Activated naive CD8-positive, alpha-beta T cell treated with anti-CD3 and anti-CD28 coated beads, Interleukin-2, amount 50 U/mL, for 24 hours (primary cell): ENCODE results near the gene ELAC2.

Experiments used
- ATAC-seq: fragments of 150-1000 bp; cut with Tn5 transposase; one replicate; pipeline ENCODE4 v1.10.0; 2021
- DNase-seq: peaks from one replicate; pipeline ENCODE4 v3.0.0; 2021
- H3K27ac Mint-ChIP-seq: one replicate; pipeline ENCODE4 v1.8.0; 2021; ENCODE audit warnings: mild to moderate bottlenecking, mixed read lengths
- H3K27me3 Mint-ChIP-seq: one replicate; pipeline ENCODE4 v1.8.0; 2021; ENCODE audit warnings: mixed read lengths
- H3K36me3 Mint-ChIP-seq: one replicate; pipeline ENCODE4 v1.8.0; 2021; ENCODE audit warnings: low read depth, mixed read lengths
- H3K4me1 Mint-ChIP-seq: one replicate; pipeline ENCODE4 v1.8.0; 2021; ENCODE audit warnings: mixed read lengths
- H3K4me3 Mint-ChIP-seq: one replicate; pipeline ENCODE4 v1.8.0; 2021; ENCODE audit warnings: mild to moderate bottlenecking, moderate library complexity, mixed read lengths
- H3K9me3 Mint-ChIP-seq: one replicate; pipeline ENCODE4 v1.8.0; 2021; ENCODE audit warnings: mixed read lengths

The ELAC2 gene

DNA sequence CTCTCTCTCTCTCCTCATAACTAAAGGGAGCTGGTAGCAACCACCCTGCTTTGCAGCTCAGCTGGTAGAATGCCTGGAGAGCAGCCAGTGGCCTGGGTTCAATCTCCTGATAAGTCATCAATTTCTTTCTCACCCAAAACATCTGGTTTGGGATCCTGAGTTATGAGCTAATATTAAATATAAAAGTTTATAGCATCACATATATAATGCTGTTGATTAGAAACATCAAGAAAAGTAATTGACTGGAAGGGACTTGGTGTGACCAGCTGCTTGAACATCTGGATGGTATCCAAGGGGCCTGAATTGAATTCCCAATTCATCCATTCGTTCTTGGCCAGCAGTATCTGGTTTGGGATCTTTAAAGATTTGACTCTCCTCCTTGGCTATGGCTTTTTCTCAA lies 12.2 kb upstream of the ELAC2 start:
- no peak for ATAC-seq
- Mint-ChIP-seq H3K27ac (no peak overlapping the region), H3K27me3 (peaks cover 14% of the 10 kb centered on the region), H3K4me3 (no peak overlapping the region), H3K9me3 (peaks cover 5% of the 10 kb centered on the region), H3K4me1 (peaks cover 5% of the 10 kb centered on the region), H3K36me3 (no peaks in the 10 kb centered on the region)
- DNase-seq = no peak

DNA sequence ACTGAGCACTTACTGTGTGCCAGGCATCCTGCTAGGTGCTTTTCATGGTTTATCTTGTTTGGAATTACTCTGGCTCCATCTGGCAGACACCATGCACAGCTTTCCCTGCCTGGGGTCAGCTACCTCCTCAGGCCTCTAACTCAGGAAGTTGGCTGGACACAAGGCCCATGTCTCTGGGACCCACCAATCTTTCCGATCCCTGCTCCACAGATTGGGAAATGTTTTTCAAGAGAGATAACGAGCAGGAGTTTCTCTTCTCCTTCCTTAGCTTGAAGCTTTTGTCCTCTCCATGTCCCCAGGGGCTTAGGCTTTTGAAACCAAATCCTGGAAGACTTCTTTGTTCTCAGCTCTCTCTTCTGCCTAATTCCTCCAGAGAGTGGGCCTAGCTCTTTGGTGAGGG lies 11.5 kb upstream of the ELAC2 start:
- no peak overlapping the region for H3K27ac Mint-ChIP-seq
- peaks cover 16% of the 10 kb centered on the region for H3K27me3 Mint-ChIP-seq
- H3K9me3 Mint-ChIP-seq = peaks cover under 1% of the 10 kb centered on the region
- H3K36me3 Mint-ChIP-seq = no peaks in the 10 kb centered on the region
- ATAC-seq (no peak), DNase-seq (no peak)
- H3K4me3 Mint-ChIP-seq = no peak overlapping the region
- H3K4me1 Mint-ChIP-seq = peaks cover 9% of the 10 kb centered on the region

DNA sequence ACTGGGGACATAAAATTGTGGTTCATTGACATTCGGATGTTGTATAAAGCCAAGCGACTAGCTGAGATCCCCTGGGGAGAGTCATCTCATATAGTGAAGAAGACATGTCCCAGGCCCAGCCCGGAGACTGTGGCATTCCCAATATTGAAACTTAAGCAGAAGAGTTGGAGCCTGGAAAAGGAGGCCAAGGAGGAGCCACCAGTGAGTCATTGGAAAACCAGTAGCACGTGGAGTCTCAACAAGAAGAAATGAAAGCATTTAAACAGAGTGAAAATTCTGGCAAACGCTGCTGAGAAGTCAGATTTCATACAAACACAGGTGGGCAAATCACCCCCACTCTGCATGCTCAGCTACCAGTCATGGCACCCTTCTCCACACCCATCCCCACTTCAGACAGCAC lies 9.4 kb upstream of the ELAC2 start:
- no peak overlapping the region for H3K4me3 Mint-ChIP-seq
- H3K27me3 Mint-ChIP-seq = peaks cover 18% of the 10 kb centered on the region
- no peak for DNase-seq
- H3K36me3 Mint-ChIP-seq = no peaks in the 10 kb centered on the region
- H3K4me1 Mint-ChIP-seq = peaks cover 14% of the 10 kb centered on the region
- no peak for ATAC-seq
- no peaks in the 10 kb centered on the region for H3K9me3 Mint-ChIP-seq
- no peak overlapping the region for H3K27ac Mint-ChIP-seq

DNA sequence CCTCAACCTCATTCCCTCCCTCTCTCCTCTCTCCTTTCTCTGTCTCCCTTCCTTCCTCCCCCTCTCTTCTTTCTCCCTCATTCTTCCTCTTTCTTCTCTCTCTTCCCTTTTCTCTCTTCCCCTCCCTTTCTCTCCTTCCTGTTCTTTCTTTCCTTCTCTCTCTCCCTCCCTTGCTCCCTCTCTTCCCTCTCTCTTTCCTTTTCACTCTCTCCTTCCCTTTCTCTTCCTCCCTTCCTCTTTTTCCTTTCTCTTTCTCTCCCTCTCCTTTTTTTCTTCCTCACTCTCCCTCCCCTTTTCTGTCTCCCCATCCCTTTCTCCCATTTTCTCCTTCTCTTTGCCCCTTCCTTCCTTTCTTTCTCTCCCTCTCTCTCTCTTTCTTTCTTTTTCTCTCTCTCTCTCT lies 7.9 kb upstream of the ELAC2 start:
- peaks cover 8% of the 10 kb centered on the region for H3K4me1 Mint-ChIP-seq
- peaks cover 18% of the 10 kb centered on the region for H3K27me3 Mint-ChIP-seq
- no peaks in the 10 kb centered on the region for H3K36me3 Mint-ChIP-seq
- H3K27ac Mint-ChIP-seq = no peak overlapping the region
- no peaks in the 10 kb centered on the region for H3K9me3 Mint-ChIP-seq
- no peak overlapping the region for H3K4me3 Mint-ChIP-seq
- DNase-seq (no peak), ATAC-seq (no peak)

DNA sequence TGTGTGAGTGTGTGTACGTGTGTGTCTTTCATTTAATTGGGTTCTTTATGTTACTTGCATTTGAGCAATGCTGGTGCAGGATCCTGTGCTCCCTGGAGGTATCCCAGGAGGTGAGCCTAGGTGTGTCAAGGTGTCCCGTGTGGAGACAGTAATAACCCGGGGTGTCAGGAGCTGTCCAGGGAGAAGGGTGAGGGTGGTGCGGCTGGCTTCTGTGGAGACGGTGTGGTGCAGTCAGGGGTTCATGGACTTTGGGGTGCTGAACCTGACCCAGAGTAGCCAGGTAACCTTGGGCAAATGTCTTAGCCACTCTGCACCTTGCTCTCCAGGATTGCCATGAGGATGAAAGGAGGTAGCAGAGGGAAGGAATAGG lies 7.4 kb upstream of the ELAC2 start:
- Mint-ChIP-seq H3K4me3 (no peak overlapping the region), H3K9me3 (no peaks in the 10 kb centered on the region), H3K27ac (no peak overlapping the region), H3K27me3 (peaks cover 18% of the 10 kb centered on the region), H3K4me1 (peaks cover 8% of the 10 kb centered on the region), H3K36me3 (no peaks in the 10 kb centered on the region)
- DNase-seq (no peak), ATAC-seq (no peak)

DNA sequence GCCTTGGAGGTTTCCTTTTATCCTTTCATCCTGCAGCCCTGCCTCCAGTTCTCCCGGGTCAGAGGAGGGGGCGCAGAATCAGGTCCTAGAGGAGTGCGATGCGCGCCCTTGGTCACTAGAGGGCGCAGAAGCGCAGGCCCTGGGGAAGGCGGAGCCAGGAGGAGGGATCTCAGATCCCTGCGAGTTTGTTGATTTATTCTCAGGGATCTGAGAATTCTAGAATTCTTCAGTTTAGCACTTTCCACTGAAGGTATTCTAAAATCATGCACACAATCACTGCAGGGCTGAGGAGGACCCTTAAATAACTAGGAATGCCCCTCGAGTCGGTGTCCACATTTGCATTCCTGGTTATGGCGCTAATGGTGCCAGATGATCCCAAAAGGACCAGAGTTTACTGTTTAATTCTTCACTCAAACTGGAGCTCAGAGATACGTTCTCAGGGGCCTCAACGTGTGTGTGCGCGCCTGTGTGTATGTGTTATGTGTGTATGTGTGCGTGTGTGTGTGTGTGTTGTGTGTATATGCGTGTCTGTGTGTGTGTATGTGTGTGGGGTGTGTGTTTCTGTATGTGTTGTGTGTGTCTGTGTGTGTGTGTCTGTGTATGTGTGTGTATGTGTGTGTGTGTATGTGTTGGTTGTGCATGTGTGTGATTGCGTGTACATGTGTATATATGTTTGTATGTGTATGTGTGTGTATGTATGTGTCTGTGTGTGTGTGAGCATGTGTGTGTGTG lies 6.9 kb upstream of the ELAC2 start:
- Mint-ChIP-seq H3K4me1 (peaks cover 8% of the 10 kb centered on the region), H3K9me3 (no peaks in the 10 kb centered on the region), H3K27me3 (peaks cover 18% of the 10 kb centered on the region), H3K4me3 (no peak overlapping the region), H3K36me3 (no peaks in the 10 kb centered on the region), H3K27ac (no peak overlapping the region)
- DNase-seq (peak; percentile 74), ATAC-seq (peak; percentile 61)

DNA sequence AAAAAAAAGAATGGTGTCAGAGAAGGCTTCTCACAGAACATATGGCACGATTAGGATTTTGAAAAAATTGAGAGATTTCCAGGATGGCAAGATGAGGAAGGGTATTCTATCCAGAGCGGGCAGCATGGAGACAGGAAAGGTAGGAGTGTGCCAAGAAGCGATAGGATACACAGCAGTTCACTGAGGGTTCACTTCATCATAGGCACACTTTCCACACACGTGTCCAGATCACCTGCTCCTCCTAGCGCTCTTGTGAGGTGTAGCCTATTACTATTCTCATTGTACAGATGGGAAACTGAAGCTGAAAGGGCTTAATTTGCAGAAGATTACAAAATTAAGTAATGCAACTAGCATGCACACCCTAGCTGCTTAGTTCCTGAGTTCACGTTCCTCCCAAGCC lies 6.2 kb upstream of the ELAC2 start:
- H3K9me3 Mint-ChIP-seq = no peaks in the 10 kb centered on the region
- H3K36me3 Mint-ChIP-seq = no peaks in the 10 kb centered on the region
- H3K4me1 Mint-ChIP-seq = peaks cover 8% of the 10 kb centered on the region
- H3K27me3 Mint-ChIP-seq = peaks cover 18% of the 10 kb centered on the region
- H3K4me3 Mint-ChIP-seq = no peak overlapping the region
- DNase-seq (no peak), ATAC-seq (no peak)
- no peak overlapping the region for H3K27ac Mint-ChIP-seq

DNA sequence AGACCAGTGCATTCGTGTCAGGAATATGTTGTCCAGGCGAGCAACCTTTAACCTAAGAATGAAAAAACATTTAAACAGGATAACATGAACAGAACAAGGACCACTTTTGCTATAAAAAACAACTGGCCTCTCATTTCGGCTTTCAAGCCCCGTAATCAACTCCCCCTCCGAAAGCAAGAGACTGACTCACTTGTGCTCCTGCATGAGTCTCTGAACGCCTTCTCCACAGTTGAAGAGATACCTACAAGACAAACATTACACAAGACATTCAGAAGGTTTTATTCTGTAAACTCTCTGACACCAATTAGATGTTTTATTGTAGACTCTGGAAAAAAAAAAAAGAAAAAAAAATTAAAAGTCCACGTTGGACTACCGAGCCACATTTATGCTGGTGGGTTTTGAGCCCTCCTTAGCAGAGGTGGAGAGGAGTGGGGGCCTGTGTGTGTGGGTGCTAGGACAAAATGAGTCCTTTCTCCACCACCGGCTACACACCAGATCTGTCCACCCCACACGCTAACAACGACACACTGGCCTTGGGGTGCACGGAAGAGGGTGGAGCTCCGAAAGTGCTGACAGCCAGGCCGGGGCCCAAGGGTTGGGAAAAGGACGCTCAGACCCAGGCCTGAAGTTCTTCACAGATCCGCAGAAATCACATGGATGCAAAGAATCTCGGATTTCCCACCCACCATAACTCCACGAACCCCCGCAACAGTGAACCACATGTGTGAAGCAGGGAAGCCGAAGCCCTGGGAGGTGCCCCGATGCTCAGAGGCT lies 759 bp downstream of the ELAC2 start:
- peak overlapping the region; percentile 95 for H3K27ac Mint-ChIP-seq
- ATAC-seq (peak; percentile 13), DNase-seq (no peak)
- H3K4me3 Mint-ChIP-seq = peak overlapping the region; percentile 94
- no peaks in the 10 kb centered on the region for H3K27me3 Mint-ChIP-seq
- peaks cover 31% of the 10 kb centered on the region for H3K4me1 Mint-ChIP-seq
- no peaks in the 10 kb centered on the region for H3K9me3 Mint-ChIP-seq
- H3K36me3 Mint-ChIP-seq = peaks cover 41% of the 10 kb centered on the region

DNA sequence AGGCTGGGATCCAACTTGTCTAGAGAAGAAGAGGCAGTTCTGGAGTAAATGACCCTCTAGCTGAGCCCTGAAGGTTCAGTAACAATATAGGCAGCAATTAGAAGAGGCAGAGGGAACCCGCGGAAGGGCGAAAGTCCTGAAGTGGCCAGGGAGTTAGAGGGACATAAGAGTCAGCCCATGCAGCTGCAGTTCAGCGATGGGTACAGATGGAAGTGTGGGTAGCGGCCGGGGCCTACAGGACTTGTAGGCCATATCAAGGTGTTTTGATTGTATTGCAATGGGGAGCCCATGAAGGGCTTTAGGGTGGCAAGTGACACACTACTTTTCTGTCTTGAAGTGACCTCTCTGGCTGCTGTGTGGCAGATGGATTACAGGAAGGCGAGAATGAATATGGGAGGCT lies 3.0 kb downstream of the ELAC2 start:
- H3K27ac Mint-ChIP-seq = peak overlapping the region; percentile 17
- DNase-seq = no peak
- H3K4me3 Mint-ChIP-seq = no peak overlapping the region
- H3K36me3 Mint-ChIP-seq = peaks cover 59% of the 10 kb centered on the region
- no peak for ATAC-seq
- H3K27me3 Mint-ChIP-seq = no peaks in the 10 kb centered on the region
- no peaks in the 10 kb centered on the region for H3K9me3 Mint-ChIP-seq
- H3K4me1 Mint-ChIP-seq = peaks cover 31% of the 10 kb centered on the region

DNA sequence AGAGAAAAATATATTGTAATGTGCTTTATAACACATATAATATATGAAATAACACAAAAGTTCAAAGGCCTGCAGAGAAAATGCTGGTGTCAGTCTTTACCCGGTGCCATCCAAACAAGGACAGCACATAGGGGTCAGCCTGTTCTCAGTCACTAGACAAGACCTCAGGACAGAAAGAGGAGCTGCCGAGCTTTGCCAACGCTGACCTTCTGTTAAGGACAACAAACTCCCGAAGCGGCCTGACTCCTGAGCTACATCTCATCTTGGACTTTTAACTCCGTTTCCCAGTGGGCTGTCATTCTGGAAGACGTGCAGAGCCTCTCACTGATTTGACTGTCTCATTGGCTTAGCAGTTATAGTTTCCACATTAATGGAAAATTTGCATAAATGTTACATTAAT lies 6.9 kb downstream of the ELAC2 start:
- Mint-ChIP-seq H3K27me3 (no peaks in the 10 kb centered on the region), H3K27ac (no peak overlapping the region), H3K4me1 (peaks cover 14% of the 10 kb centered on the region), H3K9me3 (no peaks in the 10 kb centered on the region), H3K4me3 (no peak overlapping the region), H3K36me3 (peaks cover 66% of the 10 kb centered on the region)
- DNase-seq = no peak
- no peak for ATAC-seq

DNA sequence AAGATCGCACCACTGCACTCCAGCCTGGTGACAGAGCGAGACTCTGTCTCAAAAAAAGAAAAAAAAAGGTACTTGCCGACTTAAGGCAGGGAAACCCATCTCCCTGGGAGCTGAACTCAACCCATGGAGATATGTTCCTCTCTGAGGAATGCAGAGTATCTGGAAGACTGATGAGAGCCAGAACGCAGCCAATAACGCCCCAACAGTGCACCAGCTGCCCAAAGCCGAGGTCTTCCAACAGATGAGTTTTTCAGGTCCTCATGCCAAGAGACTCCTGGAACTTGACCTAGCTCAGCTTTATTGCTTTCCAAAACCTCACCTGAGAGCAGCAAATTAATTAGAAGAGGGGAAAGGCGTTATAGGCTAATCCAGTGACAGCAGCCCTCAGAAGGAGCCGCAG lies 9.4 kb downstream of the ELAC2 start:
- no peak overlapping the region for H3K27ac Mint-ChIP-seq
- no peaks in the 10 kb centered on the region for H3K9me3 Mint-ChIP-seq
- H3K4me3 Mint-ChIP-seq = no peak overlapping the region
- H3K36me3 Mint-ChIP-seq = peaks cover 59% of the 10 kb centered on the region
- no peak for ATAC-seq
- DNase-seq = no peak
- H3K27me3 Mint-ChIP-seq = no peaks in the 10 kb centered on the region
- no peaks in the 10 kb centered on the region for H3K4me1 Mint-ChIP-seq

DNA sequence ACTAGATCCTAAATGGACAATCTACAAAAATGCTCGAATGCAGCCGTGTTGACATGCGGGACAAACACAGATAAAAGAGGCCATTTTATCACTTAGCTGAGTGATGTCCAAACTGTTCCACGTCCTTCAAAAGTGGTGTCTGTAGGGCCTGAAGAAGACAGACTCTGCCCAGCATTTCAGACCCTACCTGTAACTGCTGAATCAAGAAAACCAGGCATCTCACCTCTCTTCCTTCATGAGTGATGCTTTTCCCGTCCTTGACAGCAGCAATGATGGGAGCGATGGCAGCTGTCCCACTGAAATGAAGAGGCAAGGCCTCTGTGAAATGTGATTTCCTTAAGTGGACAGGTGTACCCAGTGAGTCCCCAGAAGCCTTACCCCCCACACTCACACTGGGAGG lies 12.3 kb downstream of the ELAC2 start:
- Mint-ChIP-seq H3K27me3 (no peaks in the 10 kb centered on the region), H3K27ac (no peak overlapping the region), H3K9me3 (no peaks in the 10 kb centered on the region), H3K4me1 (no peaks in the 10 kb centered on the region), H3K4me3 (no peak overlapping the region), H3K36me3 (peaks cover 42% of the 10 kb centered on the region)
- ATAC-seq (no peak), DNase-seq (no peak)

DNA sequence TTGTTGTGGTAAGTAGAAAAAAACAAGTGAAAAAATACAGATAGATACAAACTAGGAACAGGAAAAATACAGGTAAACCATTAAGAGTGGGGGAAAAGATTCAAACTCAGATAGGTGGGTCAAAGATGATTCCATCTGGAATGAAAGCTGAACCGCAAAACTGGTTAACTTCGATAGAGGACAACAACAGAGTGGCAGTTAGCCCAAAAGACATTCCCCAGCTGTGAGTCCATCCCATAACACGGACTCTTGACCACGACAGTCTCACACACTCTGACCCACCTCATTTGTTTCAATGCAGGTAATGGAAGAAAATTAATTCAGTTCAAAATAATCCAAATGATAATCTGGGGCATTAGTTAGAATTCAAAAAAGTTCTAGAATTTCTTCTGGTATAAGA lies 13.5 kb downstream of the ELAC2 start:
- Mint-ChIP-seq H3K27me3 (no peaks in the 10 kb centered on the region), H3K27ac (no peak overlapping the region), H3K4me1 (no peaks in the 10 kb centered on the region), H3K4me3 (no peak overlapping the region), H3K9me3 (no peaks in the 10 kb centered on the region), H3K36me3 (peaks cover 37% of the 10 kb centered on the region)
- DNase-seq (no peak), ATAC-seq (no peak)

DNA sequence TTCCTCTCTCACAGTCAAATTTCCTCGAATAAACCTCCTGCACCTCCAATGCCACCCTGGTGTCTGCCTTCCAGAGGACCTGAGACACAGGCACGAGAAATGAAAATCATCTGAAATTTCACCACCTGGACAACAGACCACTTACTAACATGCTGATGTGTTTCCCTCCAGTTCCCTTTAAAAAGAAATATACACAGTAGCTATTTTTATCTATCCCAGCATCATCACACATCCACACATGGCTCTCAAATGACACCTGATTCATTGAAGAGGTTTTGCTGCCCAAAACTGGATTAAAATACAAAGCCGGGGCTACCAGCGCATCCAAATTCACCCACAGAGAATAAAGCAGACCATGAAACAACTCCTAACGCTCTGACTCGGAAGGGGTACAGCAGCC lies 13.9 kb downstream of the ELAC2 start:
- Mint-ChIP-seq H3K27ac (no peak overlapping the region), H3K4me3 (no peak overlapping the region), H3K27me3 (no peaks in the 10 kb centered on the region), H3K4me1 (no peaks in the 10 kb centered on the region), H3K36me3 (peaks cover 35% of the 10 kb centered on the region), H3K9me3 (no peaks in the 10 kb centered on the region)
- DNase-seq (no peak), ATAC-seq (no peak)

DNA sequence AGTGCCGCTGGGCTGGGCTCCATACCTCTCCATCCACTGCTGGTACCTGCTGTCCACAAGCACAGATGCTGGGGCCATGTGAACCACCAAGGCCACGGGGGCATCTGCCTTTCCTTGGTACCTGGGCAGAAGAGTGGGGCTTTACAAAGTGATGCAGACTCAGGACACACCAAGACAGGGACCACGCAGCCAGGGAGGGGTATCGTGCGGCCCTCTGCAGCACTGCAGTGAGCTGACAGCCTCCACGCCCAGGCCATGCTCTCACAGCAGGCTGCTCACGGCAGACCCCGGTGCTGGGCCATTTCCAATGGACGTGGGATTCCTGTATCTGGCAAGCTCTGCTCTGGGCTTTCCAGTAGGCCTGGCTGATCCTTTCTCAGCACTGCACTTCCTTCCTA lies 14.4 kb downstream of the ELAC2 start:
- Mint-ChIP-seq H3K27me3 (no peaks in the 10 kb centered on the region), H3K27ac (no peak overlapping the region), H3K36me3 (peaks cover 33% of the 10 kb centered on the region), H3K4me1 (no peaks in the 10 kb centered on the region), H3K9me3 (no peaks in the 10 kb centered on the region), H3K4me3 (no peak overlapping the region)
- DNase-seq = no peak
- ATAC-seq = peak; percentile 41
